Prostate gland (tissue), 2 donors: ENCODE data around the gene CLEC16A.

Experiments used
- CTCF ChIP-seq, 4 experiments: fragments of 200-600 bp in 2 of 4; fragments of 450-650 bp in 2 of 4; sonication (generic) in 2 of 4; IDR thresholded peaks; 1 replicate in 3 of 4; 2 replicates in 1 of 4; pipeline ENCODE4 v1.5.1; 2016 to 2019; ENCODE audit warnings: antibody characterized with exemption in 4 of 4, mild to moderate bottlenecking in 2 of 4, moderate library complexity in 2 of 4
- POLR2A ChIP-seq: fragments of 450-650 bp; IDR thresholded peaks from one replicate; pipeline ENCODE4 v1.6.1; 2016; ENCODE audit warnings: antibody characterized with exemption, mild to moderate bottlenecking
- POLR2AphosphoS5 ChIP-seq: sonication (generic); formaldehyde crosslinking; IDR thresholded peaks from one replicate; pipeline ENCODE4 v1.6.1; 2017; ENCODE audit warnings: antibody characterized with exemption

GRCh38 chr16:11161974-11162373, 217.6 kb downstream of the CLEC16A start:
- TF ChIP-seq CTCF (IDR thresholded peaks at IDR 0.05) (no peak), POLR2AphosphoS5 (no peak), POLR2A (no peak)
